ENCODE measurements around the gene POU4F1. TPM values are rescaled to one million over a fixed set of nuclear protein-coding genes. Genes with fewer than 3 reads are reported as not detected.

POU4F1 gene
- polyA plus RNA-seq, 1 donor, result 13.2 TPM

- DNase-seq, result no peak
These were observed 10.8 kb downstream of the POU4F1 start for GRCh38 chr13:78592584-78592983.

GRCh38 chr13:78589206-78589605 lies 14.1 kb downstream of the POU4F1 start:
- DNase-seq, result no peak

- DNase-seq, result no peak
These were observed 16.0 kb downstream of the POU4F1 start for GRCh38 chr13:78587395-78587794.

GRCh38 chr13:78586706-78587105 lies 16.6 kb downstream of the POU4F1 start:
- no peak for DNase-seq

GRCh38 chr13:78576261-78576660 lies 27.1 kb downstream of the POU4F1 start:
- no peak for DNase-seq

GRCh38 chr13:78572459-78572858 lies 30.9 kb downstream of the POU4F1 start:
- no peak for DNase-seq

- DNase-seq, result no peak
These were observed 34.3 kb downstream of the POU4F1 start for GRCh38 chr13:78569029-78569428.

- DNase-seq, result no peak
These were observed 36.7 kb downstream of the POU4F1 start for GRCh38 chr13:78566631-78567030.

GRCh38 chr13:78562237-78562889 lies 41.0 kb downstream of the POU4F1 start:
- no peak for DNase-seq

Other genes starting within 250 kb of the POU4F1 start
- gene OBI1, start 55.6 kb upstream of the POU4F1 start, polyA plus RNA-seq (ENCODE audit: insufficient read length), result 13.0 TPM

Data from hindlimb muscle (tissue), 1 donor.